HepG2 (cell line): ENCODE results near the gene DLG5.

Experiments
- EZH2 ChIP-seq: conservative IDR thresholded peaks from 2 replicates; pipeline ENCODE4 v1.6.1; 2012; ENCODE audit warnings: mild to moderate bottlenecking, low read depth, low read length, moderate library complexity
- ZNF12 ChIP-seq: sonication (generic); formaldehyde crosslinking; IDR thresholded peaks from 2 replicates; pipeline ENCODE4 v1.5.0; 2020; ENCODE audit warnings: missing genetic modification reagents
- TF ChIP-seq, protein P1 (sequence below): sonication (generic); formaldehyde crosslinking; IDR thresholded peaks from 2 replicates; pipeline ENCODE4 v1.4.0; 2020; ENCODE audit warnings: missing genetic modification reagents
- TF ChIP-seq, protein P2 (sequence below): sonication (generic); formaldehyde crosslinking; IDR thresholded peaks from 2 replicates; pipeline ENCODE4 v1.5.0; 2020; ENCODE audit warnings: mild to moderate bottlenecking, missing genetic modification reagents, moderate library complexity
- TF ChIP-seq, protein P3 (sequence below), 2 experiments: sonication (generic) in 1 of 2; formaldehyde crosslinking in 1 of 2; IDR thresholded peaks; 2 replicates each; pipeline versions ENCODE4 v1.4.0 to v1.6.1; 2018 to 2020; ENCODE audit warnings: missing genetic modification reagents in 2 of 2, borderline replicate concordance in 1 of 2, low read depth in 1 of 2, mild to moderate bottlenecking in 1 of 2, missing biosample characterization in 1 of 2
- TF ChIP-seq, protein P4 (sequence below): sonication (generic); formaldehyde crosslinking; IDR thresholded peaks from 2 replicates; pipeline ENCODE4 v1.5.1; 2020; ENCODE audit warnings: mild to moderate bottlenecking, moderate library complexity, missing genetic modification reagents

DNA sequence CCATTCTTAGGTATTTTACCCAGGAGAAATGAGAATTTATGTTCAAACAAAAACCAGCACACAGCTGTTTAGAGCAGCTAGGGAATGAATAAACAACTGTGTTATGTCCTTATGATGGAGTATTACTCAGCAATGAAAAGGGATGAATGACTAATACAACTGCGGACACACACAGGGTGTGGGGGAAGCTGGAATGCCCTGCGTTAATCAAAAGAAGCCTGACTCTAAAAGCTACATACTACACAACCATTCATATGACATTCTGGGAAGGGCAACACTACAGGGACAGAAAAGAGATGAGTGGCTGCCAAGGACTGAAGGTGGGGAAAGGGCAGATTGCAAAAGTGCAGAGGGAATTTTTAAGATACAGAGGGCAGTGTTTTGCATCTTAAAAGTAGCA, 64.0 kb downstream of the DLG5 start:
- TF ChIP-seq, protein P1, sequence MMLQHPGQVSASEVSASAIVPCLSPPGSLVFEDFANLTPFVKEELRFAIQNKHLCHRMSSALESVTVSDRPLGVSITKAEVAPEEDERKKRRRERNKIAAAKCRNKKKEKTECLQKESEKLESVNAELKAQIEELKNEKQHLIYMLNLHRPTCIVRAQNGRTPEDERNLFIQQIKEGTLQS (CRISPR knock-in tag): no peak
- TF ChIP-seq, protein P2, sequence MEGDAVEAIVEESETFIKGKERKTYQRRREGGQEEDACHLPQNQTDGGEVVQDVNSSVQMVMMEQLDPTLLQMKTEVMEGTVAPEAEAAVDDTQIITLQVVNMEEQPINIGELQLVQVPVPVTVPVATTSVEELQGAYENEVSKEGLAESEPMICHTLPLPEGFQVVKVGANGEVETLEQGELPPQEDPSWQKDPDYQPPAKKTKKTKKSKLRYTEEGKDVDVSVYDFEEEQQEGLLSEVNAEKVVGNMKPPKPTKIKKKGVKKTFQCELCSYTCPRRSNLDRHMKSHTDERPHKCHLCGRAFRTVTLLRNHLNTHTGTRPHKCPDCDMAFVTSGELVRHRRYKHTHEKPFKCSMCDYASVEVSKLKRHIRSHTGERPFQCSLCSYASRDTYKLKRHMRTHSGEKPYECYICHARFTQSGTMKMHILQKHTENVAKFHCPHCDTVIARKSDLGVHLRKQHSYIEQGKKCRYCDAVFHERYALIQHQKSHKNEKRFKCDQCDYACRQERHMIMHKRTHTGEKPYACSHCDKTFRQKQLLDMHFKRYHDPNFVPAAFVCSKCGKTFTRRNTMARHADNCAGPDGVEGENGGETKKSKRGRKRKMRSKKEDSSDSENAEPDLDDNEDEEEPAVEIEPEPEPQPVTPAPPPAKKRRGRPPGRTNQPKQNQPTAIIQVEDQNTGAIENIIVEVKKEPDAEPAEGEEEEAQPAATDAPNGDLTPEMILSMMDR: no peak
- no peak for TF ChIP-seq ZNF12 (CRISPR knock-in tag)
- TF ChIP-seq, protein P3, sequence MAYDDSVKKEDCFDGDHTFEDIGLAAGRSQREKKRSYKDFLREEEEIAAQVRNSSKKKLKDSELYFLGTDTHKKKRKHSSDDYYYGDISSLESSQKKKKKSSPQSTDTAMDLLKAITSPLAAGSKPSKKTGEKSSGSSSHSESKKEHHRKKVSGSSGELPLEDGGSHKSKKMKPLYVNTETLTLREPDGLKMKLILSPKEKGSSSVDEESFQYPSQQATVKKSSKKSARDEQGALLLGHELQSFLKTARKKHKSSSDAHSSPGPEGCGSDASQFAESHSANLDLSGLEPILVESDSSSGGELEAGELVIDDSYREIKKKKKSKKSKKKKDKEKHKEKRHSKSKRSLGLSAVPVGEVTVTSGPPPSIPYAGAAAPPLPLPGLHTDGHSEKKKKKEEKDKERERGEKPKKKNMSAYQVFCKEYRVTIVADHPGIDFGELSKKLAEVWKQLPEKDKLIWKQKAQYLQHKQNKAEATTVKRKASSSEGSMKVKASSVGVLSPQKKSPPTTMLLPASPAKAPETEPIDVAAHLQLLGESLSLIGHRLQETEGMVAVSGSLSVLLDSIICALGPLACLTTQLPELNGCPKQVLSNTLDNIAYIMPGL (CRISPR knock-in tag; IDR thresholded peaks at IDR 0.05; ENCODE audit: borderline replicate concordance in 1 of 2, low read depth in 1 of 2): no peak
- no peak for TF ChIP-seq EZH2
- TF ChIP-seq, protein P4, sequence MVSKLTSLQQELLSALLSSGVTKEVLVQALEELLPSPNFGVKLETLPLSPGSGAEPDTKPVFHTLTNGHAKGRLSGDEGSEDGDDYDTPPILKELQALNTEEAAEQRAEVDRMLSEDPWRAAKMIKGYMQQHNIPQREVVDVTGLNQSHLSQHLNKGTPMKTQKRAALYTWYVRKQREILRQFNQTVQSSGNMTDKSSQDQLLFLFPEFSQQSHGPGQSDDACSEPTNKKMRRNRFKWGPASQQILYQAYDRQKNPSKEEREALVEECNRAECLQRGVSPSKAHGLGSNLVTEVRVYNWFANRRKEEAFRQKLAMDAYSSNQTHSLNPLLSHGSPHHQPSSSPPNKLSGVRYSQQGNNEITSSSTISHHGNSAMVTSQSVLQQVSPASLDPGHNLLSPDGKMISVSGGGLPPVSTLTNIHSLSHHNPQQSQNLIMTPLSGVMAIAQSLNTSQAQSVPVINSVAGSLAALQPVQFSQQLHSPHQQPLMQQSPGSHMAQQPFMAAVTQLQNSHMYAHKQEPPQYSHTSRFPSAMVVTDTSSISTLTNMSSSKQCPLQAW (CRISPR knock-in tag): no peak
